H9 (cell line): ENCODE results near the gene CYP39A1. TPM values are rescaled to one million over a fixed set of nuclear protein-coding genes. Genes with fewer than 3 reads are reported as not detected.

Source experiments
- DNase-seq: peaks from one replicate; pipeline ENCODE4 v3.0.0-alpha.2; 2017
- H2AFZ ChIP-seq: one replicate; pipeline ENCODE4 v1.6.1; 2013; ENCODE audit warnings: mild to moderate bottlenecking, low read length, control low read depth, moderate library complexity
- H2AK5ac ChIP-seq: 2 replicates; pipeline ENCODE4 v1.6.1; 2013; ENCODE audit warnings: low read length, control low read depth, mixed read lengths; ENCODE audit not compliant: insufficient read length
- H2BK120ac ChIP-seq: one replicate; pipeline ENCODE4 v1.6.1; 2013; ENCODE audit warnings: low read depth, mild to moderate bottlenecking, low read length, control low read depth, inconsistent platforms; ENCODE audit not compliant: poor library complexity, severe bottlenecking
- H2BK12ac ChIP-seq: 2 replicates; pipeline ENCODE4 v1.6.1; 2013; ENCODE audit warnings: low read length, control low read depth, mixed read lengths, low read depth; ENCODE audit not compliant: insufficient read length
- H2BK15ac ChIP-seq: 2 replicates; pipeline ENCODE4 v1.6.1; 2013; ENCODE audit warnings: low read depth, low read length, control low read depth
- H2BK20ac ChIP-seq: one replicate; pipeline ENCODE4 v1.6.1; 2013; ENCODE audit warnings: low read depth, mild to moderate bottlenecking, low read length, control low read depth, inconsistent platforms; ENCODE audit not compliant: poor library complexity, severe bottlenecking
- H2BK5ac ChIP-seq: 2 replicates; pipeline ENCODE4 v1.6.1; 2013; ENCODE audit warnings: low read length, control low read depth, mixed read lengths; ENCODE audit not compliant: insufficient read length
- H3K14ac ChIP-seq: 2 replicates; pipeline ENCODE4 v1.6.1; 2013; ENCODE audit warnings: low read length, control low read depth; ENCODE audit not compliant: insufficient read depth
- H3K18ac ChIP-seq: 2 replicates; pipeline ENCODE4 v1.6.1; 2013; ENCODE audit warnings: low read depth, mild to moderate bottlenecking, mixed read lengths, low read length, control low read depth; ENCODE audit not compliant: insufficient read length
- H3K23ac ChIP-seq: 2 replicates; pipeline ENCODE4 v1.6.1; 2013; ENCODE audit warnings: low read length, control low read depth, mixed read lengths, low read depth; ENCODE audit not compliant: insufficient read length
- H3K23me2 ChIP-seq: 2 replicates; pipeline ENCODE4 v1.6.1; 2013; ENCODE audit warnings: low read depth, mild to moderate bottlenecking, mixed read lengths, low read length, control low read depth; ENCODE audit not compliant: insufficient read length, poor library complexity, severe bottlenecking
- H3K27ac ChIP-seq: 2 replicates; pipeline ENCODE4 v1.5.1; 2013; ENCODE audit warnings: low read length, control low read depth, mixed read lengths, low read depth; ENCODE audit not compliant: insufficient read length
- H3K27me3 ChIP-seq: 2 replicates; pipeline ENCODE4 v1.6.1; 2013; ENCODE audit warnings: low read length, control low read depth, inconsistent platforms; ENCODE audit not compliant: insufficient read depth
- H3K4ac ChIP-seq: 2 replicates; pipeline ENCODE4 v1.6.1; 2013; ENCODE audit warnings: low read depth, mild to moderate bottlenecking, control low read depth, inconsistent platforms, low read length, moderate library complexity
- H3K4me1 ChIP-seq: 2 replicates; pipeline ENCODE4 v1.6.1; 2013; ENCODE audit warnings: low read length, control low read depth, inconsistent platforms; ENCODE audit not compliant: insufficient read depth
- H3K4me2 ChIP-seq: 2 replicates; pipeline ENCODE4 v1.6.1; 2013; ENCODE audit warnings: low read length, control low read depth, mixed read lengths; ENCODE audit not compliant: insufficient read length, insufficient read depth
- H3K56ac ChIP-seq: 2 replicates; pipeline ENCODE4 v1.6.1; 2013; ENCODE audit warnings: low read depth, mild to moderate bottlenecking, mixed read lengths, low read length, control low read depth; ENCODE audit not compliant: insufficient read length
- H3K79me1 ChIP-seq: 2 replicates; pipeline ENCODE4 v1.6.1; 2013; ENCODE audit warnings: low read depth, mild to moderate bottlenecking, moderate library complexity, low read length, control low read depth, inconsistent platforms; ENCODE audit not compliant: insufficient read depth, poor library complexity, severe bottlenecking
- H3K79me2 ChIP-seq: 2 replicates; pipeline ENCODE4 v1.6.1; 2013; ENCODE audit warnings: low read length, control low read depth, inconsistent platforms; ENCODE audit not compliant: insufficient read depth
- H3K9ac ChIP-seq: 2 replicates; pipeline ENCODE4 v1.6.1; 2013; ENCODE audit warnings: low read length, control low read depth, mixed read lengths; ENCODE audit not compliant: insufficient read length; ENCODE audit errors: extremely low read depth
- H3K9me3 ChIP-seq: one replicate; pipeline ENCODE4 v1.6.1; 2013; ENCODE audit warnings: low read depth, low read length, inconsistent platforms; ENCODE audit not compliant: control insufficient read depth
- H3T11ph ChIP-seq: one replicate; pipeline ENCODE4 v1.6.1; 2013; ENCODE audit warnings: mild to moderate bottlenecking, low read length, control low read depth, inconsistent platforms
- H4K20me1 ChIP-seq: one replicate; pipeline ENCODE4 v1.6.1; 2013; ENCODE audit not compliant: control insufficient read depth, insufficient read length, insufficient read depth
- H4K5ac ChIP-seq: 2 replicates; pipeline ENCODE4 v1.6.1; 2013; ENCODE audit warnings: low read depth, mild to moderate bottlenecking, mixed read lengths, low read length, control low read depth; ENCODE audit not compliant: insufficient read length
- H4K8ac ChIP-seq: replicated peaks from 2 replicates; pipeline ENCODE4 v1.6.1; 2013; ENCODE audit warnings: low read length, control low read depth, mixed read lengths, low read depth; ENCODE audit not compliant: insufficient read length
- H4K91ac ChIP-seq: 2 replicates; pipeline ENCODE4 v1.6.1; 2013; ENCODE audit warnings: low read depth, mild to moderate bottlenecking, moderate library complexity, mixed read lengths, low read length, control low read depth; ENCODE audit not compliant: insufficient read length
- H3K27ac Mint-ChIP-seq, 3 experiments: 2 replicates in 2 of 3; 3 replicates in 1 of 3; pipeline ENCODE4 v1.8.0; 2020 to 2021; ENCODE audit warnings: mixed read lengths in 3 of 3, mild to moderate bottlenecking in 1 of 3, moderate library complexity in 1 of 3
- H3K27me3 Mint-ChIP-seq: 2 replicates; pipeline ENCODE4 v1.8.0; 2021; ENCODE audit warnings: low read depth, mild to moderate bottlenecking, moderate library complexity, mixed read lengths
- H3K36me3 Mint-ChIP-seq, 3 experiments: 2 replicates in 2 of 3; 3 replicates in 1 of 3; pipeline ENCODE4 v1.8.0; 2020 to 2021; ENCODE audit warnings: low read depth in 3 of 3, mixed read lengths in 3 of 3; ENCODE audit not compliant: insufficient read depth in 1 of 3
- H3K4me1 Mint-ChIP-seq, 2 experiments: 2 replicates each; pipeline ENCODE4 v1.8.0; 2020; ENCODE audit warnings: mixed read lengths in 2 of 2
- H3K4me3 Mint-ChIP-seq, 2 experiments: 2 replicates in 1 of 2; 3 replicates in 1 of 2; pipeline ENCODE4 v1.8.0; 2020 to 2021; ENCODE audit warnings: mild to moderate bottlenecking in 2 of 2, mixed read lengths in 2 of 2, moderate library complexity in 1 of 2
- H3K9me3 Mint-ChIP-seq, 2 experiments: 2 replicates in 1 of 2; 3 replicates in 1 of 2; pipeline ENCODE4 v1.8.0; 2020; ENCODE audit warnings: mild to moderate bottlenecking in 2 of 2, mixed read lengths in 2 of 2, moderate library complexity in 1 of 2
- CTCF ChIP-seq: fragments of 200-600 bp; sonication (generic); conservative IDR thresholded peaks from 3 replicates; pipeline ENCODE4 v1.8.0; 2021; ENCODE audit warnings: antibody characterized with exemption, mild to moderate bottlenecking
- WGBS: extraction: QIAGEN DNeasy Blood & Tissue Kit; methylation state at CpG from one replicate; pipeline ENCODE4 v1.1.7; 2013; ENCODE audit warnings: missing lambda C conversion rate, low lambda C conversion rate, mixed read lengths; ENCODE audit not compliant: insufficient read length; ENCODE audit errors: extremely low coverage; 5-methylcytosine and 5-hydroxymethylcytosine counted together
- total RNA-seq: library from RNA; stranded (reverse); gene quantifications from 2 replicates; pipeline ENCODE4 v1.2.1, GENCODE V29; 2021

Gene CYP39A1
- total RNA-seq, 1 experiment from 2014 or later: 0.50 TPM

DNA sequence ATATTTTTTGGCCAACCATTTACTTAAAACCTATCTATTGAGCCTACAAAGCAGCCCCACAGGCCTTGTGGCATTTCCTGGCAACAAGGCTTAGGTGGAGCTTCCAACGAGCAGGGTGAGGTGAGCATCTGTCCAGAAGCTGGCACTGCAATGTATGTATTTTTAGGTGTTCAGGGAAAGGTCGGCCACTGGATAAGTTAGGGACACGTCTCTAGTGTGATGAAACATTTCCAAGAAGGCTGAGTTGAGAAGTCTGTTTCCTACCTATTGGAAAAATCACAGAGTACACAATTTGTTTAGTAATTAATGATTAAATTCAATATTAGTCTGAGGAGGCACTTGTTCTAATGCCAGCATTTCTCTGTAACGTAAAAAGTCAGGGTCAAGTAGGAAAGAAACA, 143.6 kb downstream of the CYP39A1 start:
- Mint-ChIP-seq H3K27ac (no peak overlapping the region), H3K9me3 (no peaks in the 10 kb centered on the region), H3K4me3 (no peak overlapping the region), H3K27me3 (0 out of 2 replicates have a peak, but pooled peaks cover 2% of the 10 kb centered on the region), H3K4me1 (no peaks in the 10 kb centered on the region), H3K36me3 (no peaks in the 10 kb centered on the region)
- Histone ChIP-seq H3K9me3 (no peaks in the 10 kb centered on the region), H3K9ac (no peak overlapping the region), H3K14ac (no peak overlapping the region), H3K79me2 (no peaks in the 10 kb centered on the region), H3K56ac (no peak overlapping the region), H3K27me3 (no peaks in the 10 kb centered on the region), H4K91ac (no peak overlapping the region), H2BK5ac (no peak overlapping the region), H2BK20ac (no peak overlapping the region), H2BK15ac (no peak overlapping the region), H3K23me2 (no peaks in the 10 kb centered on the region), H4K8ac (no peak overlapping the region), H3K4me2 (no peak overlapping the region), H3K23ac (no peak overlapping the region), H2BK12ac (no peak overlapping the region), H2AK5ac (no peak overlapping the region), H2AFZ (no peak overlapping the region), H3K79me1 (no peaks in the 10 kb centered on the region), H3K4ac (no peak overlapping the region), H4K20me1 (no peaks in the 10 kb centered on the region), H3K27ac (no peak overlapping the region), H2BK120ac (no peak overlapping the region), H4K5ac (no peak overlapping the region), H3K4me1 (no peaks in the 10 kb centered on the region), H3T11ph (no peak overlapping the region), H3K18ac (no peak overlapping the region)
- no CpG with 5 or more reads among the region's 4 CpGs for WGBS
- no peak for DNase-seq
- no peak for TF ChIP-seq CTCF
